ENCODE measurements around the gene CFAP45.
"Not testable (repeated sequence)": the region's sequence is repeated elsewhere in the genome, so short reads cannot be mapped to it uniquely, and the experiment has no call there.

The CFAP45 gene

GRCh38 chr1:159900755-159901360 lies 893 bp upstream of the CFAP45 start:
- DNase-seq (ENCODE audit: low read depth, low spot score), result no peak
- no peak overlapping the region for H3K4me3 ChIP-seq (ENCODE audit: low read depth, low read length)
- no peak for TF ChIP-seq CTCF (IDR thresholded peaks at IDR 0.05; ENCODE audit: low read depth, low read length)
- in situ Hi-C loops (cut with HindIII; ENCODE audit: low sequenced_read_pairs), result no loop called here

DNA sequence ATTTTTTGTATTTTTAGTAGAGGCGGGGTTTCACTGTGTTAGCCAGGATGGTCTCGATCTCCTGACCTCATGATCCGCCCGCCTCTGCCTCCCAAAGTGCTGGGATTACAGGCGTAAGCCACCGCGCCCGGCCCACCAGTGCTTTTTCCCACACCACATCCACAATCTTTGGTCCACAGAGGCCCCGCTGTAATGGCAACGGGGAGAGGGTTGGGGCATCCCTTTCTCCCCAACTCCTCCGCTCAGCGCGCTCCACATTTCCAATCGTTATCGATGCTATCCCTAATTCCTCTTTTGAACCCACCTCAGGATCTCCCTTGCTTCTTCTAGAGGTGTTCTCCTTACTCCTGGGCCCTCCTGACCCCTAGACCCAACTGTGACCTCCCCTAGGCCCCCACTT lies 331 bp downstream of the CFAP45 start:
- not testable (repeated sequence) for H3K4me3 ChIP-seq (ENCODE audit: low read depth, low read length); DNase-seq (ENCODE audit: low read depth, low spot score)
- in situ Hi-C loops (cut with HindIII; ENCODE audit: low sequenced_read_pairs), result loop anchor here (25.0 kb wide), 1 partner anchor 112 kb away; the partner anchor contains the start of gene DUSP23

- in situ Hi-C loops (cut with HindIII; ENCODE audit: low sequenced_read_pairs), result loop anchor here (25.0 kb wide), 1 partner anchor 111 kb away; the partner anchor contains the start of gene DUSP23
- no peak for DNase-seq (ENCODE audit: low read depth, low spot score)
- no peak overlapping the region for H3K4me3 ChIP-seq (ENCODE audit: low read depth, low read length)
- no peak for TF ChIP-seq CTCF (IDR thresholded peaks at IDR 0.05; ENCODE audit: low read depth, low read length)
These were observed 1.4 kb downstream of the CFAP45 start for GRCh38 chr1:159898527-159898926.

- no peak for TF ChIP-seq CTCF (IDR thresholded peaks at IDR 0.05; ENCODE audit: low read depth, low read length)
- in situ Hi-C loops (cut with HindIII; ENCODE audit: low sequenced_read_pairs), result loop anchor here (25.0 kb wide), 1 partner anchor 111 kb away; the partner anchor contains the start of gene DUSP23
- no peak for DNase-seq (ENCODE audit: low read depth, low spot score)
- H3K4me3 ChIP-seq (ENCODE audit: low read depth, low read length), result no peak overlapping the region
These were observed 2.0 kb downstream of the CFAP45 start for GRCh38 chr1:159897962-159898361.

DNA sequence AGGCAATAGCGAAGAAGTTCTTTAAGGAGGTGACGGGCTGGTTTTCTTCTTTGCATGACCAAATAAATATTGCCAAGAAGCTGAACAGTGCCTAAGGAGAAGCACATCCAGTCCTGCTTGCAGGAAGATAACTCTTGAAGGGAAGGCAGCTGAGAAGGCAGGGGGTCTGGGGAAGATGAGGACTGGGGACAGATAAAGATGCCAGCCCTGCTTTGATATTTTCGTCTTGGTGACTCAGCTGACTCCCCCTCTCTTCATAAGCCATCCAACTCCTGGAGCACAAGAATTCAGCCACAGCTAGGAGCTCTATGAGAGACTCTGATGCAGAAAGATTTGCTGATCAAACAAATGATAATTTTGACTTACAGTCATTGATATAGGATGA lies 3.4 kb downstream of the CFAP45 start:
- no peak for TF ChIP-seq CTCF (IDR thresholded peaks at IDR 0.05; ENCODE audit: low read depth, low read length)
- in situ Hi-C loops (cut with HindIII; ENCODE audit: low sequenced_read_pairs), result loop anchor here (25.0 kb wide), 1 partner anchor 109 kb away; the partner anchor contains the start of gene DUSP23
- no peak for DNase-seq (ENCODE audit: low read depth, low spot score)
- H3K4me3 ChIP-seq (ENCODE audit: low read depth, low read length), result no peak overlapping the region

- in situ Hi-C loops (cut with HindIII; ENCODE audit: low sequenced_read_pairs), result loop anchor here (25.0 kb wide), 1 partner anchor 109 kb away; the partner anchor contains the start of gene DUSP23
- DNase-seq (ENCODE audit: low read depth, low spot score), result no peak
- no peak overlapping the region for H3K4me3 ChIP-seq (ENCODE audit: low read depth, low read length)
- no peak for TF ChIP-seq CTCF (IDR thresholded peaks at IDR 0.05; ENCODE audit: low read depth, low read length)
These were observed 4.0 kb downstream of the CFAP45 start for GRCh38 chr1:159895836-159896545.

GRCh38 chr1:159895286-159895685 lies 4.7 kb downstream of the CFAP45 start:
- in situ Hi-C loops (cut with HindIII; ENCODE audit: low sequenced_read_pairs), result loop anchor here (25.0 kb wide), 1 partner anchor 108 kb away; the partner anchor contains the start of gene DUSP23
- H3K4me3 ChIP-seq (ENCODE audit: low read depth, low read length), result no peak overlapping the region
- TF ChIP-seq CTCF (IDR thresholded peaks at IDR 0.05; ENCODE audit: low read depth, low read length), result no peak
- no peak for DNase-seq (ENCODE audit: low read depth, low spot score)
